Upper lobe of left lung (tissue), 6 donors: ENCODE measurements around the gene TMEM150B. TPM values are rescaled to one million over a fixed set of nuclear protein-coding genes. Genes with fewer than 3 reads are reported as not detected.

ENCODE experiments used
- ATAC-seq, 2 donors: fragments of 200-7000 bp; cut with Tn5 transposase; one replicate each; pipeline ENCODE4 v1.9.1; 2022; ENCODE audit warnings: mild to moderate bottlenecking in 2 of 2, moderate library complexity in 2 of 2; ENCODE audit not compliant: low FRiP score in 2 of 2
- DNase-seq, 2 donors: peaks; one replicate each; pipeline ENCODE4 v3.0.0-alpha.2; 2019 to 2020
- H3K27ac ChIP-seq, 4 donors: fragments of 200-600 bp; sonication (generic); one replicate each; pipeline ENCODE4 v1.5.1; 2016 to 2019
- H3K27me3 ChIP-seq, 4 donors: fragments of 200-600 bp; sonication (generic); one replicate each; pipeline ENCODE4 v1.5.1; 2017 to 2019
- H3K36me3 ChIP-seq, 4 donors: fragments of 200-600 bp; sonication (generic); one replicate each; pipeline ENCODE4 v1.5.1; 2016 to 2019
- H3K4me1 ChIP-seq, 4 donors: fragments of 200-600 bp; sonication (generic); one replicate each; pipeline ENCODE4 v1.5.1; 2018 to 2019
- H3K4me3 ChIP-seq, 4 donors: fragments of 200-600 bp; sonication (generic); one replicate each; pipeline ENCODE4 v1.5.1; 2017 to 2019; ENCODE audit warnings: mild to moderate bottlenecking in 2 of 4, moderate library complexity in 1 of 4
- H3K9me3 ChIP-seq, 4 donors: fragments of 200-600 bp; sonication (generic); one replicate each; pipeline ENCODE4 v1.5.1; 2018 to 2019
- EP300 ChIP-seq, 4 donors: sonication (generic); formaldehyde crosslinking; IDR thresholded peaks; one replicate each; pipeline ENCODE4 v1.5.1; 2017; ENCODE audit warnings: antibody characterized with exemption in 4 of 4, control low read depth in 2 of 4
- POLR2A ChIP-seq, 4 donors: fragments of 450-650 bp; IDR thresholded peaks; one replicate each; pipeline ENCODE4 v1.5.1; 2016 to 2017; ENCODE audit warnings: antibody characterized with exemption in 4 of 4, mild to moderate bottlenecking in 2 of 4
- POLR2AphosphoS5 ChIP-seq, 2 donors: sonication (generic); formaldehyde crosslinking; IDR thresholded peaks; one replicate each; pipeline ENCODE4 v1.5.1; 2017; ENCODE audit warnings: antibody characterized with exemption in 2 of 2
- WGBS, 2 donors: methylation state at CpG; one replicate each; pipeline ENCODE4 v1.1.5; 2017 to 2018; 5-methylcytosine and 5-hydroxymethylcytosine counted together
- total RNA-seq, 6 donors: library from RNA; depleted of rRNA in 4 of 6; stranded (reverse); fragments of >200 nt in 4 of 6; gene quantifications; one replicate each; pipeline versions ENCODE4 v1.1.0 to v1.2.1, GENCODE V29; 2016 to 2021
- TF ChIP-seq, protein P1 (sequence below), 6 experiments: fragments of 450-650 bp in 4 of 6; fragments of 200-600 bp in 2 of 6; sonication (generic) in 2 of 6; IDR thresholded peaks; one replicate each; pipeline ENCODE4 v1.5.1; 2016 to 2019; ENCODE audit warnings: antibody characterized with exemption in 6 of 6
- donor health status: DM: no; HTN: no; CAD: no; lungs with moderate emphysema.
- donor health status: DM: no; HTN: yes; CAD: no; lungs with severe emphysema.

The TMEM150B gene
- total RNA-seq, 6 donors from 2014 or later = 8.2 to 67.7 (median 29.7) TPM

DNA sequence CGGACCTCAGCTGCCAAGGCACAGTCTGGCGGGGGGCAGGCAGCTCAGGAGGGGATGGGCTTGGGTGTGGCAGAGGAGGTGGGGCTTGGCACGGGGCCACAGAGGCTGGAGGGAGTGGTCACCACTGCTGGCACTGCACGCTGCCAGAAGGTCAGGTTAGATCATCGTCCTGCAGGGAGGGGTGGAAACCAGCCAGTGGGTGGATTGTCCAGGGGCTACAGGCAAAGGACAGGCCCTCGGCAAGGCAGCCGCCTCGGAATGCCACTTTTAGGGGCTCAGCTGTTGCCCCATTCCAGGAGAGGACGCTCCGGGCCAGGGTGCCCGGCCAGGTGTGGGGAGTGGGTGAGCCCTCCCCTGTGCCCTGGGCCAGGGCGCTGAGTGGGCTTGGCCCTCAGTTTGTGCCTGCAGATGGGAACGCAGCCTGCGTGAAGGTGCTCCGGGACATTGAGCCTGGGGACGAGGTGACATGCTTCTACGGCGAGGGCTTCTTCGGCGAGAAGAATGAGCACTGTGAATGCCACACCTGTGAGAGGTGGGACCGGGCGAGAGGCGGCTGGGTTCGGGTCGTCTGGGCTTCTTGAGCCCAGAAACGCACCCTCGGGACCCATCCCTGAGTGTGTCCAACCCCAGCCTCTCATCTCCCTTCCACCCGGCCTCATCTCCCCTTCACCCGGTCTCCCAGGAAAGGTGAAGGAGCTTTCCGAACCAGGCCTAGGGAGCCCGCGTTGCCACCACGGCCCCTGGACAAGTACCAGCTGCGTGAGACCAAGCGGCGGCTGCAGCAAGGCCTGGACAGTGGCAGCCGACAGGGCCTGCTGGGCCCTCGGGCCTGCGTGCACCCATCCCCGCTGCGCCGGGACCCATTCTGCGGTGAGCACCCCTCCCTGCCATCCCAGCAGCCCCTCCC is 20.9 kb upstream of the TMEM150B start:
- DNase-seq = peak in 1 of 2 donors; percentile 84
- TF ChIP-seq POLR2A (IDR thresholded peaks at IDR 0.05) (no peak), POLR2AphosphoS5 (IDR thresholded peaks at IDR 0.05) (no peak), EP300 (IDR thresholded peaks at IDR 0.05) (no peak)
- TF ChIP-seq, protein P1, sequence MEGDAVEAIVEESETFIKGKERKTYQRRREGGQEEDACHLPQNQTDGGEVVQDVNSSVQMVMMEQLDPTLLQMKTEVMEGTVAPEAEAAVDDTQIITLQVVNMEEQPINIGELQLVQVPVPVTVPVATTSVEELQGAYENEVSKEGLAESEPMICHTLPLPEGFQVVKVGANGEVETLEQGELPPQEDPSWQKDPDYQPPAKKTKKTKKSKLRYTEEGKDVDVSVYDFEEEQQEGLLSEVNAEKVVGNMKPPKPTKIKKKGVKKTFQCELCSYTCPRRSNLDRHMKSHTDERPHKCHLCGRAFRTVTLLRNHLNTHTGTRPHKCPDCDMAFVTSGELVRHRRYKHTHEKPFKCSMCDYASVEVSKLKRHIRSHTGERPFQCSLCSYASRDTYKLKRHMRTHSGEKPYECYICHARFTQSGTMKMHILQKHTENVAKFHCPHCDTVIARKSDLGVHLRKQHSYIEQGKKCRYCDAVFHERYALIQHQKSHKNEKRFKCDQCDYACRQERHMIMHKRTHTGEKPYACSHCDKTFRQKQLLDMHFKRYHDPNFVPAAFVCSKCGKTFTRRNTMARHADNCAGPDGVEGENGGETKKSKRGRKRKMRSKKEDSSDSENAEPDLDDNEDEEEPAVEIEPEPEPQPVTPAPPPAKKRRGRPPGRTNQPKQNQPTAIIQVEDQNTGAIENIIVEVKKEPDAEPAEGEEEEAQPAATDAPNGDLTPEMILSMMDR (IDR thresholded peaks at IDR 0.05) = no peak
- WGBS, 2 donors = 79 to 90% methylated on average over 17 to 40 of the region's 43 CpGs
- peaks cover 0 to 37% (median 21%) of the 10 kb centered on the region in 4 donors for H3K36me3 ChIP-seq
- H3K4me1 ChIP-seq = peaks cover 5 to 14% (median 9%) of the 10 kb centered on the region in 4 donors
- no peaks in the 10 kb centered on the region for H3K27me3 ChIP-seq
- no peaks in the 10 kb centered on the region for H3K9me3 ChIP-seq
- no peak overlapping the region for H3K27ac ChIP-seq
- peak in 1 of 2 donors; percentile 73 for ATAC-seq
- H3K4me3 ChIP-seq = no peak overlapping the region

DNA sequence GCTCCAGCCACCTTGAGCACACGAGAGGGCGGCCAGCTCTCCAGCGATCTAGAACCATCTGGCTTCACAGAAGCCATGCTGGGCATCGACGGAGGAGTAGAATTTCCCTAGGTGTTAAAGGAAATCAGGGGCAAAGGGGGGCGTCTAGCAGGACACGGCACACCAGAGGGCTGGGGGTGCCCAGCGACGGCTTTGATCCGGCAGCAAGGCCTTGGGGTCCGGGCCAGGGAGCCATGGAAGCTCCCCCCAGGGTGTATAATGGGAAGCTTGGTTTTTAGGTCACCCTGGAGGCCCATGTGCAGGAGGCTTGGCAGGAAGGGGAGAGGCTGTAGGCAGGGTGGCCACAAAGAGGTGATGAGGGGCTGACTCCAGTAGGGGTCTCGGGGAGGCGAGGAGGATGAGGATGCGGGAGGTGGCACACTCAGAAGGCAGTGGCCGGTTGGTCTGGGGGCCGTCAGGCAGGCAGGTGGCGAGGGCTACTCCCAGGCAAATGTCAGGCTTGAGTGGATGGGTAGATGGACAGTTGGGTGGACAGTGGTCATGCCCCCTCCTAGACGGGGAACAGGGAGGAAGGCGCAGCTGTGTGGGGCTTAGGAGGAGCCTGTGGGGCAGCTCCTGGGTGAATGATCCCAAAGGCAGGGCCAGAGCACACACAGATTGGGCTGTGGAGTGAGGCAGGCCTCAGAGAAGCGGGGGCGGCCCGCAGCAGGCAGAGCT is 20.1 kb upstream of the TMEM150B start:
- H3K4me3 ChIP-seq = no peak overlapping the region
- no peaks in the 10 kb centered on the region for H3K9me3 ChIP-seq
- H3K4me1 ChIP-seq = peaks cover 13 to 23% (median 16%) of the 10 kb centered on the region in 4 donors
- TF ChIP-seq, protein P1 (IDR thresholded peaks at IDR 0.05) = no peak
- TF ChIP-seq EP300 (IDR thresholded peaks at IDR 0.05) (no peak), POLR2A (IDR thresholded peaks at IDR 0.05) (no peak), POLR2AphosphoS5 (IDR thresholded peaks at IDR 0.05) (no peak)
- H3K36me3 ChIP-seq = peaks cover 0 to 37% (median 21%) of the 10 kb centered on the region in 4 donors
- ATAC-seq (no peak), DNase-seq (no peak)
- 86 to 90% methylated on average over 22 of the region's 22 CpGs for WGBS, 2 donors
- H3K27me3 ChIP-seq = no peaks in the 10 kb centered on the region
- no peak overlapping the region for H3K27ac ChIP-seq

DNA sequence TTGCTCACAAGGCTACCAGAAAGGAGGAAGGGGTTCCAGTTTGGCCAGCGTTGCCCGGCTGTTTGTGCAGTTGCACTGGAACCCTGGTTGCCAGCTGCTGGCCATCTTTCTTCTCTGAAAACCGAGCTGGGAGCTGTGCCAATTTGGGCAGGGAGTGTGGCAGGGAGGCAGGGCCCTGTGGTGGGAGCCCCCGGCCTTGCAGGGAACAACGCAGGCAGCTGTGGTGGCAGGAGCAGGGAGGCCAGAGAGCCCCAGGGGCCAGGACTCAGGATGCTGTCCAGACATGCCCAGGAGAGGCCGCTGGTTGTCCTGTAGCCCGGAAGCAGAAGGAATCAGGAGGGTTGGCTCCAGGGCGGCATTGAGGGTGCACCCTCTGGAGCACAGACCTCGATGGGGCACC is 19.3 kb upstream of the TMEM150B start:
- no peak for ATAC-seq
- Histone ChIP-seq H3K4me3 (no peak overlapping the region), H3K27me3 (no peaks in the 10 kb centered on the region), H3K27ac (no peak overlapping the region), H3K4me1 (peaks cover 14 to 24% (median 19%) of the 10 kb centered on the region in 4 donors), H3K9me3 (no peaks in the 10 kb centered on the region), H3K36me3 (peaks cover 0 to 37% (median 21%) of the 10 kb centered on the region in 4 donors)
- 80 to 89% methylated on average over 7 to 9 of the region's 9 CpGs for whole genome bisulfite sequencing, 2 donors
- no peak for DNase-seq
- TF ChIP-seq, protein P1 (IDR thresholded peaks at IDR 0.05) = no peak
- TF ChIP-seq EP300 (IDR thresholded peaks at IDR 0.05) (no peak), POLR2AphosphoS5 (IDR thresholded peaks at IDR 0.05) (no peak)

DNA sequence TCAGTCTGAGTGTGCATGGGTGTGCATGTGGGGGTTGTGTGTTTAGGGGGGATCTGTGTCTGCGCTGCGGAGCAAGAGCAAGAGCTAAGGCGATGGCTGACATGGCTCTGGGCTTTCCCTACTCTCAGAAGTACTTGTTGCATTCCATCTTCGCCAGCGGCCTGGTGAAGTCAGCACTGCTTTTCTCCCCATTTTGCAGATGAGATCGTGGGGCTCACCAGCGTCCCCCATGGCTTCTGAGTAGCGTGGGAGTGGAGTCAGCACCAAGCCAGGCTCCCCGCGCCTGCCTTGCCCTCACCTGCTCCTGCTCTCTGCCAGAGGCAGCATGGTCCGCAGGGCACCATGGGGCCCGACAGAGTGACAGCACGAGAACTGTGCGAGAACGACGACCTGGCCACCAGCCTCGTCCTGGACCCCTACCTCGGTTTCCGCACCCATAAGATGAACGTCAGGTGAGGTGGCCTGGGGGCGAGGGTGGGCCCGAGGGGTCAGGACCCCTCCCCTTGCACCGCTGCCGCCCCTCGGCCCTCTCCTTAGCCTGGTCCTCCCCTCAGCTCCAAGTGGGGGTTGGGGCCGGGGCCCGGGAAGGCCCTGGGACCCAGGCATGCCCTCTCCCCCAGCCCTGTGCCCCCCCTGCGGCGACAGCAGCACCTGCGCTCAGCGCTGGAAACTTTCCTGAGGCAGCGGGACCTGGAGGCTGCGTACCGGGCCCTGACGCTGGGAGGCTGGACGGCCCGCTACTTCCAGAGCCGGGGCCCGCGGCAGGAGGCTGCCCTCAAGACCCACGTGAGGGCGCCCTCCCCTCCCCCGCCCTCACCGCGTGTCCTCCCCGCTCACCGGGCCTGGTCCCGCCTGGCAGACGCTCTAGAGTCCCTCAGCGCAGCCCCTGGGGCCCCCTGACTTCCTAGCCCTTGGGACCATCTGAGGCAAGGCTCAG is 16.7 kb upstream of the TMEM150B start:
- H3K27ac ChIP-seq = no peak overlapping the region
- TF ChIP-seq, protein P1 (IDR thresholded peaks at IDR 0.05) = no peak
- TF ChIP-seq EP300 (IDR thresholded peaks at IDR 0.05) (no peak), POLR2AphosphoS5 (IDR thresholded peaks at IDR 0.05) (no peak), POLR2A (IDR thresholded peaks at IDR 0.05) (no peak)
- peak overlapping the region in 1 of 4 donors; percentile 84 for H3K4me3 ChIP-seq
- DNase-seq (peak in 1 of 2 donors; percentile 79), ATAC-seq (no peak)
- H3K36me3 ChIP-seq = peaks cover 0 to 30% (median 18%) of the 10 kb centered on the region in 4 donors
- no peaks in the 10 kb centered on the region for H3K27me3 ChIP-seq
- 84 to 86% methylated on average over 24 to 33 of the region's 50 CpGs for WGBS, 2 donors
- H3K4me1 ChIP-seq = peaks cover 17 to 26% (median 20%) of the 10 kb centered on the region in 4 donors
- H3K9me3 ChIP-seq = no peaks in the 10 kb centered on the region
